Fibroblast of pulmonary artery (primary cell): ENCODE data around the gene CPNE7.

Experiments used
- DNase-seq: peaks from one replicate; pipeline ENCODE4 v3.0.0-alpha.2; 2010; ENCODE audit warnings: low read depth
- H3K4me3 ChIP-seq: replicated peaks from 2 replicates; pipeline ENCODE4 v1.5.1; 2011; ENCODE audit warnings: low read depth, mild to moderate bottlenecking, control low read depth, low read length, moderate library complexity
- TF ChIP-seq, protein P1 (sequence below): IDR thresholded peaks from 2 replicates; pipeline ENCODE4 v1.5.1; 2011; ENCODE audit warnings: mild to moderate bottlenecking, control low read depth, low read length, inconsistent platforms; ENCODE audit errors: missing control alignments

Gene CPNE7

DNA sequence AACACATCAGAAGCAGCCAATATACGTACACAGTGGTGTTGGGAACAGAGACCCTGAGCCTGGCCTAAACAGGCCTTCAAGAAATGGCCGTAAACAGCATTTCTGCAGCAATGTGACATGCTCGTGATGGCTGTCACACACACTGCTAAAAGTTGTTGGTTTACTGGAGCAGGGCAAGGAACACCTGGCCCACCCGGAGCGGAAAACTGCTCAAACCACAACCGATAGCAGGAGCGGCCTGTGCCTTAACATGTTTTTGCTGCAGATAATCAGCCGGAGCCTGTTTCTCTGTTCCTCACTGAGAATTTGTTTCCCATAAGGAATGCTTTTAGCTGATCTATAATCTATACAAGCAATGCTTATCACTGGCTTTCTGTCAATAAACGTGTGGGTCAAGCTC lies 31.9 kb downstream of the CPNE7 start:
- no peak overlapping the region for H3K4me3 ChIP-seq
- DNase-seq, result no peak

DNA sequence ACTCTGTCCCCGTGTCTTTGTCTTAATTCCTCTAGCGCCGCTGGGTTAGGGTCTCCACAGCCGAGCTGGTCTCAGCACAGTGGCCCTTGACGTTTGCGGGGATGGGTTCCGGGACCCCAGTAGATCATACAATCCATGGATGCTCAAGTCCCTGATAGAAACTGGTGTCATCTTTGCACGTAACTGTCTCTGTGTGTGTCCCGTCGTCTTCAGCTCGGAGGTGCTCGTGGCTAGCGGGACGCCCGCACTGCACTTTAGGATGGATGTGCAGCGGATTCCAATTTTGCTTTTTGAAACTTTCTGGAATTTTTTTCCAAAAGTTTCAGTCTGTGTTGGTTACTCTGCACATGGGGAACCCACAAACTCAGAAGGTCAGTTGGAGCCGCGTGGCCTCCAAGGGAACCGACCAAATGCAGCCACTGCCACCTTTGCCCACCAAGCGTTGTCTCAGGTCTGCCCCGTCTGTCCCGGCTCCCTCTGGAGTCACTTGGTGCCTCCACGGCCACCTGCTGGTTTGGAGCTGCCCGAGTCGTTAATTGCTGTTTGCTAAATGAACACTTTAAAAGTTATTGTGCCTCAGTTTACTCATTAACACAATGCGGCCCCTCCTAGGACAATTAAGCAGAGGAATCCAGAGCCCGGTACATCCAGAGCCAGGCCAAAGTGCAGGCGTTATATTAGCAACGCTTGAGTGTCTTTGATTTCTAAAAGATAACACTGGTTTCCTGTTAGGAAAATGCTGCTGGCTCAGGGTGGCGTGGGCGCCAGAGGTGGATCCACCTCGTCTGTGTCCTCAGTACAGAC lies 32.6 kb downstream of the CPNE7 start:
- no peak for DNase-seq
- H3K4me3 ChIP-seq, result no peak overlapping the region
- TF ChIP-seq, protein P1, sequence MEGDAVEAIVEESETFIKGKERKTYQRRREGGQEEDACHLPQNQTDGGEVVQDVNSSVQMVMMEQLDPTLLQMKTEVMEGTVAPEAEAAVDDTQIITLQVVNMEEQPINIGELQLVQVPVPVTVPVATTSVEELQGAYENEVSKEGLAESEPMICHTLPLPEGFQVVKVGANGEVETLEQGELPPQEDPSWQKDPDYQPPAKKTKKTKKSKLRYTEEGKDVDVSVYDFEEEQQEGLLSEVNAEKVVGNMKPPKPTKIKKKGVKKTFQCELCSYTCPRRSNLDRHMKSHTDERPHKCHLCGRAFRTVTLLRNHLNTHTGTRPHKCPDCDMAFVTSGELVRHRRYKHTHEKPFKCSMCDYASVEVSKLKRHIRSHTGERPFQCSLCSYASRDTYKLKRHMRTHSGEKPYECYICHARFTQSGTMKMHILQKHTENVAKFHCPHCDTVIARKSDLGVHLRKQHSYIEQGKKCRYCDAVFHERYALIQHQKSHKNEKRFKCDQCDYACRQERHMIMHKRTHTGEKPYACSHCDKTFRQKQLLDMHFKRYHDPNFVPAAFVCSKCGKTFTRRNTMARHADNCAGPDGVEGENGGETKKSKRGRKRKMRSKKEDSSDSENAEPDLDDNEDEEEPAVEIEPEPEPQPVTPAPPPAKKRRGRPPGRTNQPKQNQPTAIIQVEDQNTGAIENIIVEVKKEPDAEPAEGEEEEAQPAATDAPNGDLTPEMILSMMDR, result no peak

More for the DNA sequence above, 31.9 kb downstream of the CPNE7 start:
- TF ChIP-seq, protein P1, result no peak

DNA sequence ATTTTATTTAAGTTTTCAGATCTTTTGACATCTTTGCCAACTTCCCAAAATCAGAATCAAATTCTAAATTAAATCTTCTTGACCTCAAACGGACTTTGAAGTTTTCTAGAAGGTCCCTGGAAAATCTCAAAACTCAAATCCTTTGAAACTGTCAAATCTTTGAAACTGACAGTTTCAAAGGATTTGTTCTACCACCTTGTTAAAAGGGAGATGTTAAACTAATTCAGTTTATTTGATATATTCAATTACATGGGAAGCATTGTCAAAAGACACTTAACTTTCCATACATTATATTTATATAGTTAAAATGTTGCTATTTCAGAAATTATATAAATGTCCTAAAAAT lies 34.5 kb downstream of the CPNE7 start:
- TF ChIP-seq, protein P1, result no peak
- no peak for DNase-seq

DNA sequence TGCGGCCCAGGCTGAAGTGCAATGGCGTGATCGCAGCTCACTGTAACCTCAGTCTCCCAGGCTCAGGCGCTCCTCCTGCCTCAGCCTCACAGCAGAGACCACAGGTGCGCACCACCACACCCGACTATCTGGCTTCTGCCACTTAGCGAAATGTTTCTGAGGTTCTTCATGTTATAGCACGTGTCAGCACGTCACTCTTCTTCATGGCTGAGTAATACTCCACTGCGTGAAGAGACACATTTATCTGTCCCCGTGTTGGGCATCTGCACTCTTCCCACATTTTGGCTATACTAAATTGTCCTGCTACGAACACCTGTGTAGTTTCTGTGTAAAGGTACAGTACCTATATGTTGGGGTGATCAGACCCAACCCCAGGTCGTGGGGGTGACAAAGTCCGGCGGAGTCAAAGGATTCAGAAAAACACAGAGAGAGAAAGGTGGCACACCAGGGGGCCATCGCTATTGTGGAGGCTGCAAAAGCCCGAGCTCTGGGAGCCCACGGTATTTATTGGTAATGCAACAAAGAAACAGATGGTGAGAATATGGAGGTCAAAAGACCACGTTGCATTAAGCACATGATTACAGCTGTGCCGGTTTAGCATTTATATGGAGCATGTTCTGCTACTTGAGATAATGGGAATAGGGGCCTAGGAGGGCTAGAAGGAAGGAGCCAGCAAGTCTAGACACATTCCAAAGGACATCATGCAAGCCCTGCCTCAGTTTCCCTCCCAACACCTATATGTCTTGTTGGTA lies 37.0 kb downstream of the CPNE7 start:
- TF ChIP-seq, protein P1, result no peak
- no peak for DNase-seq
- H3K4me3 ChIP-seq, result no peak overlapping the region

More for the DNA sequence above, 34.5 kb downstream of the CPNE7 start:
- H3K4me3 ChIP-seq, result no peak overlapping the region

DNA sequence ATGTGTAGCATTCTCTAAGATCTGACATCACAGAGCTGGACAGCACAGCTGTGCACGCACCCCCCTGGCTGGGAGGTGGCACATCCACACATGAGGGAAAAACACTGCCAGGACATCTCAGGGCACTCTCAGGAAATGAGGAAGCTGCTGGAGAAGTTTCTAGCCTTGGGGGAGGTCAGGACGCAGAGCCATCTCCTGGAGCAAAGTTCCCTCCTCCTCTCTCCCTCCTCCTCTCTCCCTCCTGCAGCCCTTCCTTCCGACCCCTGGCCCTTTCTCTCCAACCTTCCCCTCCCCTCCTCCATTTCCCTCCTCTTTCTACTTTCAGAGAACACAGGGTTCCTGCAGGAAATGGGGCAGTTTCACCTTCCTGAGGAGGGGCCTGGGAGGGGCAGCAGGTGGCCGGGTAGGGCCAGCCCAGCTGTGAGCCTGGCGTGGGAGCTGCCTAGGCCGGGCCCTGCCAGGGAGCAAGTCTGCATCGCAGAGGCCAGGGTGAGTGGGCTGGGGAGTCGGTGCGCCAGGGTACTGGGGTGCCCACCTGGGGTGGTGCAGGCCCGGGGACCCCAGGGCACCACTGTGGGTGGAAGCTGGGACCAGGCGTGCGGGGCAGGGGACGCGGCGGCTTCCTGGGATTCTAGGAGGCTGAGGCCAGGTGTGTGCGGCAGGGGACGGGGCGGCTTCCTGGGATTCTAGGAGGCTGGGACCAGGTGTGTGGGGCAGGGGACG lies 37.8 kb downstream of the CPNE7 start, which contains the start of gene DPEP1:
DPEP1 (plus strand) TSS at position 412 of the 723 bp plus-strand sequence. CDS start 16,769 bp downstream, outside the sequence.
- TF ChIP-seq, protein P1, result no peak
- no peak for DNase-seq
- no peak within 1 kb of the TSS for H3K4me3 ChIP-seq

DNA sequence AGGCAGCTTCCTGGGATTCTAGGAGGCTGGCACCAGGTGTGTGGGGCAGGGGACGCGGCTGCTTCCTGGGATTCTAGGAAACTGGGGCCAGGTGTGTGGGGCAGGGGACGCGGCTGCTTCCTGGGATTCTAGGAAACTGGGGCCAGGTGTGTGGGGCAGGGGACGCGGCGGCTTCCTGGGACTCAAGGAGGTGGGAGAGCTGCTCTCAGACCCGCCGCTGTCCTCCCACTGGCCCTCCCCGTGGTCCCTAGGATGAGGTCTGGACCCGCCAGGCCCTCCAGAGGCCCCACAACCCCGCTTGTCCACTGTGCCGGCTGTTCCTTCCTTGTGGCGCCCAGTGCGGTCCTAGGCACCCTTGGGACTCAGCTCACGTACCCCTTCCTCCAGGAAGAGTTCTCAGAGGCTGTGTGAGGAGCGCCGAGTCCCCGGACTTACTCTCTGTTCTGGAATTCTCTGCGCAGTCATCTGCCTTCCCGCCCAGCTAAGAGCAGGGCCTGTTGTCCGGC lies 38.4 kb downstream of the CPNE7 start:
- TF ChIP-seq, protein P1, result no peak
- H3K4me3 ChIP-seq, result no peak overlapping the region
- DNase-seq, result no peak
